GM21529 (cell line): ENCODE data around the gene SQOR.
"Not testable (repeated sequence)": the region's sequence is repeated elsewhere in the genome, so short reads cannot be mapped to it uniquely, and the experiment has no call there.

Source experiments
- ATAC-seq: cut with Tn5 transposase; IDR thresholded peaks from one replicate; pipeline ENCODE4 v1.9.1; 2021; ENCODE audit not compliant: unreplicated experiment

Gene SQOR

DNA sequence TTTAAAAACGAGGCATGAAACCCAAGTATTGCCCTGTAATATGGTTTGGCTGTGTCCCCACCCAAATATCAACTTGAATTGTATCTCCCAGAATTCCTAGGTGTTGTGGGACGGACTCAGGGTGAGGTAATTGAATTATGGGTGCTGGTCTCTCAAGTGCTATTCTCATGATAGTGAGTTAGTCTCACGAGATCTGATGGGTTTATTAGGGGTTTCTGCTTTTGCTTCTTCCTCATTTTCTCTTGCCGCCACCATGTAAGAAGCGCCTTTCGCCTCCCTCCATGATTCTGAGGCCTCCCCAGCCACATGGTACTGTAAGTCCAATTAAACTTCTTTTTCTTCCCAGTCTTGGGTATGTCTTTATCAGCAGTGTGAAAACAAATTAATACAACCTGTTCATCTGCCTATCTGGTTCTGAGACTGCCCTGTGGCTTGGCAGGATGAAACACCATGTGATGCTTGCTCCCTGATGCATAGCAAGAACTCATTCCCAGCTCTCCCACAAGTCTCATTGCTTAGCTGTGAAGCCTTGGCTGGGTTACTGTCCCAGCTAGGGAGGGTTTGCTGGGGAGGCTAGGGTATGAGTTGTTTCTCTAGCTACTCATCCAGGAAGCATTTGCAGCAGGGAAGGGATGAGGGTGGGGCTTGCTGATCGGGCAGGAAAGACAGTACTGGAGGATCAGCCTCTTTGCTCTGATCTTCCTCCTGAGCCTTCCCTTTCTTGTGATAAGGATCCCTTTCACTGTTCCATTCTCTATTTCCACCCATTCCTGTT, 3.7 kb upstream of the SQOR start:
- ATAC-seq: no peak

DNA sequence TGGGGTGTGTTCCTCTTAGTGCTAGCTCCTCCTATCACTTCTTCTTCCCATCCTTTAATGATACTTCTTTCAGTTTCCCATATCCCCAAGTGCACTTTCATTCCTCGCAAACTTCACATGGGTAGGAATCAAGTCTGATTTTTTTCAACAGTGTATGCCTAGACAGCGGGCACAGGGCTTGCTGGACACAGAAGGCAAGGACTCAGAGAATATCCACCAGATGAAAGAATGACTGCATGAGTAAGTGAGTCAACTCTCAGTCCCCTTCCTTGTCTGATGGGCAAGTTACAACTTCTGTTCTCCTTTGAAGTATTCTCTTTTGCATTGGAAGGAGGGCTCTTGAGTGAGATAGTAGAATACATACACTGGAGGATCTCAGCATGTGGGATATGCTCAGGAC, 3.1 kb upstream of the SQOR start:
- no peak for ATAC-seq

DNA sequence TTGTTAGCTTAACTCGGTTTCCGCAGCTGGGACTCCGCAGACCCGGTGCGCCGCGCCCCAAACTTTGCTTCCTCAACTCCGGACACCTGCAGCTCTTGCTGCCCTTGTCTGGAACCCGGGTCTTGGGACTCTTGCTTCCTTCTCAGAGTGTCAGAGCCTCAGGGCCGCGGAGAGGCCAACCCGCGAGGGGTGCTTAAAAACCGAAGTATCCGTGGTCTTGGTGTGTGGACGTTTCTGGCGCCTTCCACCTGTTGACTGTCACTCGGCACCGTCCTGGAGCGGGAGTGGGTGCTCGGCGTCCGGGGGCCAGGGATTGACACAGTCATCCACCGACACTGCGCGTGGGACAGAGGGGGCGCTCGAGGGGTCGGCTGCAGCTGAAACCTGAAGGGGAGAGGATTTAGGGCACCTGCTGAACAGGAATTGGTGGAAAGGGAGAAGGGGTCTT, 386 bp downstream of the SQOR start:
- peak; percentile 45 for ATAC-seq

DNA sequence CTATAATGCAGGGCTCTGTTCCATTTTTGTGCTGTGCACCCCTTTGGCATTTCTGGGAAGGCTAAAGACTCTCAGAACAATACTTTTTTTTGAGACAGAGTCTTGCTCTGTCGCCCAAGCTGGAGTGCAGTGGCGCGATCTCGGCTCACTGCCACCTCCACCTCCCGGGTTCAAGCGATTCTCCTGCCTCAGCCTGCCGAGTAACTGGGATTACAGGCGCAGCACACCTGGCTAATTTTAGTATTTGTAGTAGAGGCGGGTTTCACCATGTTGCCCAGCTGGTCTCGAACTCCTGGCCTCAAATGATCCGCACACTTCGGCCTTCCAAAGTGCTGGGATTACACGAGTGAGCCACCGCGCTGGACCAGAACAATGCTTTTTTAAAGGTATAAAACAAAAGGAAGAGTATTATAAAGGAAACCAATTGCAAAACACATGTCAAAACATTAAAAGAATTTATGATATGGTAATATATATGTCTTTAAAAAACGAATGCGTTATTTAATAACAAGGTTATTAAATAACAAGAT, 999 bp downstream of the SQOR start:
- ATAC-seq: no peak

DNA sequence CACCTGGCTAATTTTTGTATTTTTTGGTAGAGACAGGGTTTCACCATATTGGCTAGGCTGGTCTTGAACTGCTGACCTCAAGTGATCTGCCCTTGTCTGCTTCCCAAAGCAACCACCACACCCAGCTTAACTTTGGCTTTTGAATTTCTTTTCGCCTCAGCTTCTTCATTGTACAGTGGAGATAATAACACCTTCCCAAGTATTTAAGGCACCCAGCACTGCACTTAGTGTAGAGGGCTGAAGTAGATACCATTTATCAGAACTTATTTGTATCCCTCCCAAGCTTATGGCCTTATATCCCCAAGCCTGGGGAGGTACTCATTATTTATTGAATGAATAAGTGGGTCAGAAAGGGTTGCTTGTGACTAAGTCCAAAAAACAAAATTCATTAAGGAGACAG, 2.3 kb downstream of the SQOR start:
- no peak for ATAC-seq

DNA sequence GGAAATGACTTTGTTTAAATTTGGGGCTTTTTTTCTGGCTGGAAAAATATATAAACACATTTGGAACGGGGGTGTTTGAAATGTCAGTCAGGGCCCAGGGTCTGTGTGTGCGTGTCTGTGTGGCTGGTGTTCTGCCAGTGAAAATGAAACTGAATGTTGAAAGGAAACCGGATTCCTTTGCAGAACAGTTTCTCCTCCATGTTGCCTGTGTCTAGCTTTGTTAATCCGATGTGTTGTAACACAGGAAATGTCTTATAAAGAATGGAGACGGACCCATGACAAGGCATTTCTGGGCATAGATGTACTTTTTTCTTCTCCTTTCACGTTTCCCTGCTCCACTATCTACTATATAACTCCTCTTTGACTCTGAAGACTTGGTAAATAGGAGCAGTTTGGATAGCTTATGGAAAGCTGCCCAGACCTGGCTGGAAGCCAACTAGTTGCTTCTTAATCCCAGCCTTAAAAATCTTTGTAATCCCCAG, 2.8 kb downstream of the SQOR start:
- ATAC-seq: peak; percentile 42

DNA sequence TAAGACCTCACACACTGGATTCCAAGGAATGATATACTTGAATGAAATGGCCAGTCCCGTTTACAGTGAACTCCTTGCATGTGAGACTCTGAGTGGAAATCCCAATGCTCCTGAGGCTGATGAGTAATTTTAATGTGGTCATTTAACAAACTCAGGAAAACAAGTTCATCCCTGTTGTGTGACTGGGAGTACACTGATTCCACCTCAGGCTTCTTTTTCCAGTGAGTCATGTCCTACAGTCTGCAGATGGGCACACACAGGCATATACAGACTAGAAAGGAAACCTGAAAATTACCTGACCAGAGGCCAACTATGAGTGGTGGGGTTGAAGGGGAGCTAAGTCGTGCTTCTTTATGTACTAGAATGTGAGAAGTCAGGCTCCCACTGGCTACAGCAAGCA, 5.8 kb downstream of the SQOR start:
- no peak for ATAC-seq

DNA sequence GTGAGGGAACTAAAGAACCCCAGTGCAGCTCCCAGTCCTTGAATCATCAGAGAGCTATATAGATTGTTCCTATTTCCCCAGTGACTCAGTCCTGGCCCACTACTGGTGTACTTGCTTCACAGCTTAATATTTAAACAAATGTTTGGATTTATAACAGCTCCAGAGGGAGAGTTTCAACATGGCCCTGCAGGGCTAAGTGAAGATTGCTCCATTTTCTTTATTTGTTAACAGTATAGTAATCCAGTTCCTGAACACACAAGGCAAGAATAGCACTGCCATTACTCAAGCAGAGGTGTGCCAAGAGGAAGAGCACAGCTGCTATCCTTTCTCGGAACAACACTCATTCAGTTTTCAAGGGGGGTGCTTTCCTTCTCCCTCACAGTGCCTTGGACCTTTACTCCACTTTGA, 6.5 kb downstream of the SQOR start:
- no peak for ATAC-seq

DNA sequence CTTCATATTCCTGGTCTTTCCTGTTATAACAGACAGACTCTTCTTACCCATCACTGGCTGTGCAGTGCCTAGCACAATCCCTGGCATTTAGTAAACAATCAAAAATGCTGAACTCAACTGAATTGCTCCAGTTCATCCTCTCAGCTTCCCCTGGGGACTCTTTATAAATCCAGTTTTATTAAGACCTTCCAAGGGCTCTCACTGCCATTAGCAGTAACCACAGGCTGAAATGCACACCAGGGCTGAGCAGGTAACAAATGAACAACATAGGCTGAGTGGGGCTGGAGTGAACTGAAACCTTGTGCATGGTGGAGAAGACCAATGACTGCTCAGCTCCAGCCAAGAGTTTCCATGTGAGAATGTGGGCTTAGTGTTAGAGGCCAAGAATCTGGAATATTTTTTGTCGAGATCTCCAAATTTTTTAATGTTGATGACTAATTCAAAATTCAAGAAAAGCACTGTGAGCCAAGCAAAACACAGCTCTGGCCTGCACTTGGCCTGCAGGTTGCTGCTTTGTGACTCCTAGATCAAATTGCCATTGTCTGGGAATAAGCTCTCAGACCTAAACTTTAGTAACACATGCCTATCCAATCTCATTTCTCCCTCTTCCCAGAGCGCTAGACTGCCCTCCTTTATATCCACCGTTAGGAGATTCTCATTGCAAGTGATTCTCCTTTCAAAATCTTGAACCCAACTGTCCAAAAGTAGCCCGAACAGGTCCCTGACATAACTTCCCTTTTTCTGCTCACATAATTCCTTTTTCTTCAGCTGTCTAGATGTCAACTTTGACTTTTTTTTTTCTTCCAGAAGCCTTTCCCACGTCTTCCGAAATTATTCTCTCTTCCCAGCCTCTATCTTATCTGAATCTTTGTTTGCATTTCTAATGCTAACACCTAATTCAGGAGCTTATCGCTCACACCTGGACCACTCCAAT, 7.4 kb downstream of the SQOR start:
- ATAC-seq: no peak

DNA sequence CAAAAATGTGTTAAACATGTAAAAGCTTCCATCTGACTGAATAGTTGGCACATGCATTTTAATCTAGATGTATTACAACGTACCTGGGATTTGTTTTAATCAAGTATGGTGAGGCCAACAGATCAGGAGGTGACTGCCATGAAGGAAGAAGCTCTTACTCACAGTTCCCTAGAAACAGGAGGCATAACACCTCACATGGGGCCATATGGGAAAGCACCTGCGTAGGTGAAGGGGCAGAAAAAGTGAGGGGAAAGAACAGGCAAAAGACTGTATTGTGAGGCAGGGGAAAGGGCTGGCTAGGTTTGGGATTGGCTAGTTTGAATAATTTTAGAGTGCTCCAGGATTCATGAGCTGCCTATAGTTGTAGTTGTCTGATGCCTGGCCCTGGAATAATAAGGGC, 9.6 kb downstream of the SQOR start:
- no peak for ATAC-seq

DNA sequence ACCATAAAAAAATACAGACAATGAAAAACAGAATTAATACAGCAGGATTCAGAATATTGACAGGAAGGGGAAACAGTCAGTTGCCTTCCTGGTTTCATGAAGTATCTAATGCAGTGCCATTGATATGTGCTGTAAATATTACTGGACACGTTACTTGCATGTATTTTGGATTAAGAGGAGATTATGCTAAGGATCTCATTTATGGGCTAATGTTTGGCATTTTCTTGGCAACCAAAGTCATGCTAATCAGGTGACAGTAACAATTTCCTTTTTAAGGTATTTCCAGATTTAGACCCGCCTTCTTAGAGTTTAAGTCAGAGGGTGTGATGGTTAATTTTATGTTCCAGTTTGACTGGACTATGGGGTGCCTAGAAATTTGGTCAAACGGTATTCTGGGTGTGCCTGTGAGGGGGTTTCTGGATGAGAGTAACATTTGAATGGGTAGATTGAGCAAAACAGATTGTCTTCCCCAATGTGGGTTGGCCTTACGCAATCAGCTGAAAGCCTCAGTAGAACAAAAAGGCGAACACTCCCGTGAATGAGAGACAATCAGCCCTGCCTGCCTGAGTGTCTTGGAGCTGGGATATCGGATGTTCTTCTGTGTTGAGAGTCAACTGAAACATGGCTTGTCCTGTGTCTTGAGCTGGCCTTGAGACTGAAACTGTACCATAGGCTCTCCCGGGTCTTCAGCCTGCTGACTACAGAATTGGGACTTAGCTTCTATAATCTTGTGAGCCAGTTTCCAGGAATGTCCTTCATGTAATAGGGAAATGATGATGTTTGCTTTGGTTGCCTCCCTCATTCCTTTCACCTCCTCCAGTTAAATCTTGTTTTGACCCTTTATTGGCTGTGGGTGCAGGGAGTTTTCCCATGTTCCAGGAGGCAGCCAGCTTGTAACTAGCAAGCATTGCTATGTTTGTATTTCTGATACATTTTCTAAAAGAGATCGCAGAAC, 10.5 kb downstream of the SQOR start:
- ATAC-seq: no peak

DNA sequence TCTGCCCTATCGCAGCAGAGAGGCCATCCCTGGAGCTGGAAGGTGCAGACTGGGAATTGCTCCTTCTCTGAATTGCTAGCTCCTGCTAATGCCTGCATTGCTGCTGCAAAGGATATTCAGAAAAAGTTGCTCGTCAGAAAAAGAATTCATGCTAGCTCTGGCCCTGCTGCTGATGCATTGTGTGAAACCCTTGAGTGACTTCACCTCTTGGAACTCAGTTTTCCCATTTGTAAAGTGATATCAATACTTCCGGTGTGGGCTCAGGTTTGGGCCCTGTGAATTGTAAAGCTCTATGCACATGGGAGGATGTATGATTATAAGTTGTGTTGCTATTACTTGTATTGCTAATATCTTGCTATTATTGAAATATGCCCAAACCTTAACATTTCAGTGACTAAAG, 11.4 kb downstream of the SQOR start:
- no peak for ATAC-seq

DNA sequence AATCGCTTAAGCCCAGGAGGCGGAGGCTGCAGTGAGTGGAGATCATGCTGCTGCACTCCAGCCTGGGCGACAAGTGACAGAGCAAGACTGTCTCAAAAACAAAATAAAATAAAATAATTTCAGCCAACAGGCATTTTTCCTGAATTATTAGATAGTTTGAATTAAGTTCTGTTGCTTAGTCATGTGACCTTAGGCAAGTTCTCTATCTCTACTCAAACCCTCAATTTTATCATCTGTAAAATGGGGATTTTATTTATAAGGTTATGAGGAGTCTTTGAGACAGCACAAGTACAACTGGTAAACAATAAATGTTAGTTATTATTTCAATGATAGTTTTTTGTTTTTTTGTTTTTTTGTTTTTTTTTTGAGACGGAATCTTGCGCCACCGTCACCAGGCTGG, 13.0 kb downstream of the SQOR start:
- ATAC-seq: no peak

DNA sequence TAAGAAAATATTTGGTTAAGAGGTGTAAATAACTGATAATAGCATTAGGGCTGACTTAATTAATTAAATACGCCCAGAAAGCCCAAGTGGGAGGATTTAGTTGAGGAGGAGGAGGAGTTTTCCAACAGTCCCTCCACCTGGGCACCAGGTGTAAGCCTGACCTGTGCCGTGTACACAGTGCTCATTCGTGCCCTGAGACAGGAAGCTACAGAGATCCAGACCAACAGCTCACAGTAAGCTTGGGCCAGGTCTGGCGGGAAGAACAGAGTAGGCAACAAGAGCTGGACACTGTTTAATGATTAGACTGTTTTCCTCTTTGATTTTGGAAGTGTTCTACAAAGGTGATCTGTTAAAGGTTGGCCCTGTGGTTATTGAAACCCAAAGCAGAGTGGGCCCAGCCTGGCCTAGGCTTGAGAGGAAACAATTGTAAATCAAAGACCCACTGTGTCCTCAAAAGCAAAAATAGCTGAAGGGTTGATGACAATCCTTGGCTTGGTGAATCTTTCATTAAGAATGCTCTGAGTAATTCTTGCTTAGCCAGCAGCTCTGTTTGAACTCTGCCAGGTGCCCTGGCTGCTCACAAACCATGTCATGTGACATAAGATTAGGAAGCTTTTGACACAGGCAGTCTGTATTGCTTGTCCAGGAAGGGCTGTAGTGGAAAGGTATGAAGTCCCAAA, 13.8 kb downstream of the SQOR start:
- ATAC-seq: no peak

DNA sequence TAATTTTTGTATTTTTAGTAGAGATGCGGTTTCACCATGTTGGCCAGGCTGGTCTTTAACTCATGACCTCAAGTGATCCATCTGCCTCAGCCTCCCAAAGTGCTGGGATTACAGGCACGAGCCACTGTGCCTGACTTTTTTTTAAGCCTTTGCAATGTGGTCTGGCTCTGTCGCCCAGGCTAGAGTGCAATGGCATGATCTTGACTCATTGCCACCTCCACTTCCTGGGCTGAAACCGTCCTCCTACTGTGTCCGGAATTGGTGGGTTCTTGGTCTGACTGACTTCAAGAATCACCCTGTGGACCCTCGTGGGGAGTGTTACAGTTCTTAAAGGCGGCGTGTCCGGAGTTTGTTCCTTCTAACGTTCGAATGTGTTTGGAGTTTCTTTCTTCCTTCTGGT, 15.2 kb downstream of the SQOR start:
- not testable (repeated sequence) for ATAC-seq

DNA sequence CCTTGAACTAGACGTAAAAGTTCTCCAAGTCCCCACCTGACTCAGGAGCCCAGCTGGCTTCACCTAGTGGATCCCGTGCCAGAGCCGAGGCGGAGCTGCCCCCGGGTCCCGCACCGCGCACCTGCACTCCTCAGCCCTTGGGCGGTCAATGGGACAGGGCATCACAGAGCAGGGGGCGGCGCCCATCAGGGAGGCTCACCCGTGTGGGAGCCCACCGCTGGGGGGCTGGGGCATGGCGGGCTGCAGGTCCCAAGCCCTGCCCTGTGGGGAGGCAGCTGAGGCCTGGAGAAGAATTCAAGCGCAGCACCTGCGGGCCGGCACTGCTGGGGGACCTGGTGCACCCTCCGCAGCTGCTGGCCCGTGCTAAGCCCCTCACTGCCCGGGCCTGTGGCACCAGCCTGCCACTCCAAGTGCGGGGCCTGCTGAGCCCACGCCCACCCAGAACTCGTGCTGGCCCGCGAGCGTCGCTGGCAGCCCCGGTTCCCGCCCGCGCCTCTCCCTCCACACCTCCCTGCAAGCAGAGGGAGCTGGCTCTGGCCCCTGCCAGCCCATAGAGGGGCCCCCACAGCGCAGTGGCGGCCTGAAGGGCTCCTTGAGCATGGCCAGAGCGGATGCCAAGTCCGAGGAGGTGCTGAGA, 16.2 kb downstream of the SQOR start:
- ATAC-seq: no peak

DNA sequence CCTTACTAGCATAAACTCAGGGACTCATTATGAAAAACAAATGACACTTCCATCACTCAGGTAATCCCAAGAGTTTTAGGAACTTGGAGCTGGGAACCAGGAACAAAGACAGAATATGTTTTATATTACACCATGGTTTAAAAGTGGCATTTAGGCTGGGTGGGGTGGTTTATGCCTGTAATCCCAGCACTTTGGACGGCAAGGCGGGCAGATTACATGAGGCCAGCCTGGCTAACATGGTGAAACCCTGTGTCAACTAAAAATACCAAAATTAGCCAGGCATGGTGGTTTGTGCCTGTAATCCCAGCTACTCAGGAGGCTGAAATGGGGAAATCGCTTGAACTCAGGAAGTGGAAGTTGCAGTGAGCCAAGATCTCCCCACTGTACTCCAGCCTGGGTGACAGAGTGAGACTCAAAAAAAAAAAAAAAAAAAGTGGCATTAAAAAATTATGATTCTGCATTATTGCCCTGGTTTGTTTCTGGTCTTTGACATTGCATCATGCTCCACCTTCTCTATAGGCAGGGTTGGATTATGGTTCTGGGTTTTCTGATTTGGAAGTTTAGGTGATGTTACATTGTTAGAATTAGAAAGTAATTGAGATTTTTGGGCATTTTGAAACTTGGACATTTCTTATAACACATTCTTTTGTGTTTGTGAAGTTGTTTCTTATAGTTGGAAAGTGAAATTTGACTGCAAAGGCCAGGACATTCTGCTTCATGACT, 19.0 kb downstream of the SQOR start:
- no peak for ATAC-seq

DNA sequence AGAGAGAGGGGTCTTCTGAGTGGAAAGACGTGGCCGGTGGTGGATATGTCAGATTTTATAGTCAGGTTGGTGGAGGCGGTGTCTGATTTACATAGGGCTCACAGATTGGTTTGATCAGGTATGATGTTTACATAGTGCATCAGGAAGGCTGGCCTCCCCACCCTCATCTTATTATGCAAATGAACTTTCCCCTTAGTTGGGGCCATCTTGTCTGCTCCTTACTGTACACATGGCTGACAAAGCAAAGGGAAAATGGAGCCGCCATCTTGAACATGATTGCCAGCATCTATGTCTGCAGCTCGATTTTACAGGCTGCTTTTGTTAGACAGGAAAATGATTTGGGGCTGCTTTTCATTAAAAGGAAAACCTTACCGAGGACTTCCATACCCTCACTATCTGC, 19.9 kb downstream of the SQOR start:
- no peak for ATAC-seq

DNA sequence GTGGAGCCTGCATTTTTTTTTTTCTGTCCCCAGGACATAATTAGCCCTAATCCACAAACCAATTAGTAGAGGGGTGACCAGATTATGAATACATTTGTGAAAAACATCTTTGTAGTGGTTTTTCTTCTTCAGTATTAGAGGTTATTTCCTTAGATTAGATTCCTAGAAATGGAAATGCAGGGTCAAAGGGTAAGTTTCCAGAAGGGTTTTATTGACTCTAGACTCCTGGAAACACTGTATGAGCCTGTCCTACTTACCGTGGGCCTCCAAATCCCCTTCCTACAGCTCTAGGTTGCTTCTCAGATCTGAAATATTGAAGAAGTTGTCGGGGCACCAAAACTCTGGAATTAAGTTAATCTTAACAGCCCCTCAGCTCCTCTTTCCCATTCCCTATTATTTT, 22.4 kb downstream of the SQOR start:
- no peak for ATAC-seq
